Suprapubic skin (tissue), 3 donors: Measurements from ENCODE around the gene ISL1.

Experiments
- POLR2A ChIP-seq, 2 donors: fragments of 450-650 bp; IDR thresholded peaks; one replicate each; pipeline ENCODE4 v1.6.1; 2017; ENCODE audit warnings: antibody characterized with exemption in 2 of 2, mild to moderate bottlenecking in 2 of 2, moderate library complexity in 2 of 2
- TF ChIP-seq, protein P1 (sequence below), 2 donors: fragments of 200-600 bp in 1 of 2; fragments of 450-650 bp in 1 of 2; sonication (generic) in 1 of 2; IDR thresholded peaks; one replicate each; pipeline ENCODE4 v1.5.1; 2016 to 2019; ENCODE audit warnings: antibody characterized with exemption in 2 of 2, mild to moderate bottlenecking in 1 of 2, moderate library complexity in 1 of 2

DNA sequence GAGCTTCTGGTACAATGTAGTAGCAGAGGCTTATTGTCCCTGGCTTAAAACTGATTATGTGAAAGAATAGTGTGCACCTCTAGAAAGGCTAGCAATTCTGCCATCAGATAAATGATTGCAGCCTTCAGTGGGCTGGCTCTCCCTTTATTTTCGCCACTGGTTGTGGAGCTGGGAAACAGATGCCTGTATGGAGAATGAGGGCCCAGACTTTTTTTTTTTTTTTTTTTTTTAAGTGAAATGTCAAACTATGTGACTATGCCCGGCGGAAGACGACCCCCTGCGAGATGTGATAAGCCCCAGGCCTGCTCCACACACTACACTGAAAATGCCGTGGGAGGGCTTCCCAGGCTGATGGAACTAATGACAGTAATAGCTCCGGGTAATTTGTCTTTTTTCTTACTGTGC lies 28.7 kb downstream of the ISL1 start:
- no peak for TF ChIP-seq POLR2A (IDR thresholded peaks at IDR 0.05)
- TF ChIP-seq, protein P1, sequence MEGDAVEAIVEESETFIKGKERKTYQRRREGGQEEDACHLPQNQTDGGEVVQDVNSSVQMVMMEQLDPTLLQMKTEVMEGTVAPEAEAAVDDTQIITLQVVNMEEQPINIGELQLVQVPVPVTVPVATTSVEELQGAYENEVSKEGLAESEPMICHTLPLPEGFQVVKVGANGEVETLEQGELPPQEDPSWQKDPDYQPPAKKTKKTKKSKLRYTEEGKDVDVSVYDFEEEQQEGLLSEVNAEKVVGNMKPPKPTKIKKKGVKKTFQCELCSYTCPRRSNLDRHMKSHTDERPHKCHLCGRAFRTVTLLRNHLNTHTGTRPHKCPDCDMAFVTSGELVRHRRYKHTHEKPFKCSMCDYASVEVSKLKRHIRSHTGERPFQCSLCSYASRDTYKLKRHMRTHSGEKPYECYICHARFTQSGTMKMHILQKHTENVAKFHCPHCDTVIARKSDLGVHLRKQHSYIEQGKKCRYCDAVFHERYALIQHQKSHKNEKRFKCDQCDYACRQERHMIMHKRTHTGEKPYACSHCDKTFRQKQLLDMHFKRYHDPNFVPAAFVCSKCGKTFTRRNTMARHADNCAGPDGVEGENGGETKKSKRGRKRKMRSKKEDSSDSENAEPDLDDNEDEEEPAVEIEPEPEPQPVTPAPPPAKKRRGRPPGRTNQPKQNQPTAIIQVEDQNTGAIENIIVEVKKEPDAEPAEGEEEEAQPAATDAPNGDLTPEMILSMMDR (IDR thresholded peaks at IDR 0.05) = no peak
